Left cardiac atrium (tissue), 4 donors: ENCODE results near the gene ZFP36L1. TPM values are rescaled to one million over a fixed set of nuclear protein-coding genes. Genes with fewer than 3 reads are reported as not detected.
A peak's percentile ranks its signal among the peaks of the same experiment; 100 is the strongest.

ENCODE experiments used
- ATAC-seq, 2 donors: fragments of 200-7000 bp; cut with Tn5 transposase; one replicate each; pipeline ENCODE4 v1.9.1; 2020; ENCODE audit warnings: mild to moderate bottlenecking in 2 of 2, moderate library complexity in 2 of 2
- DNase-seq: peaks from one replicate; pipeline ENCODE4 v3.0.0-alpha.2; 2020
- intact Hi-C, 2 donors: fragments of 100-400 bp; cut with DNase I; formaldehyde crosslinking; loops; one replicate each; pipeline versions ENCODE4 v1.14.1 to v1.15.1; 2022 to 2023
- total RNA-seq, 2 donors: library from RNA; stranded (reverse); fragmentation: NEBNext Ultra II Directional; extraction: Animal tissue kit (Norgen Biotek cat#: 25700); gene quantifications; one replicate each; pipeline ENCODE4 v1.2.1, GENCODE V29; 2021
- donor health status: DM: no; HTN: yes; CAD: no.
- donor health status: DM: no; HTN: yes; CAD: no; lungs with severe emphysema.
- donor health status: DM: yes; HTN: yes; CAD: no.
- donor health status: Dilated cardiomyopathy.

ZFP36L1 gene
- total RNA-seq, 2 donors from 2014 or later: 89.6 to 105 TPM

GRCh38 chr14:68788996-68789820 lies 3.7 kb downstream of the ZFP36L1 start:
- ATAC-seq (peak; percentile 4 to 33), DNase-seq (peak; percentile 90)
- intact Hi-C loops: loop anchor here in 1 of 2 donors (2.0 kb wide), 2 partner anchors 28 to 540 kb away; no protein-coding TSS in a partner anchor

GRCh38 chr14:68788275-68788995 lies 4.4 kb downstream of the ZFP36L1 start:
- intact Hi-C loops: loop anchor here in 1 of 2 donors (2.0 kb wide), 2 partner anchors 28 to 540 kb away; no protein-coding TSS in a partner anchor
- ATAC-seq (no peak), DNase-seq (no peak)

- intact Hi-C loops: no loop called here
- no peak for DNase-seq
- peak in 1 of 2 donors; percentile 0 for ATAC-seq
These were observed 5.5 kb downstream of the ZFP36L1 start for GRCh38 chr14:68787092-68787992.

GRCh38 chr14:68786491-68787091 lies 6.3 kb downstream of the ZFP36L1 start:
- ATAC-seq (peak in 1 of 2 donors; percentile 4), DNase-seq (no peak)
- intact Hi-C loops: no loop called here

DNA sequence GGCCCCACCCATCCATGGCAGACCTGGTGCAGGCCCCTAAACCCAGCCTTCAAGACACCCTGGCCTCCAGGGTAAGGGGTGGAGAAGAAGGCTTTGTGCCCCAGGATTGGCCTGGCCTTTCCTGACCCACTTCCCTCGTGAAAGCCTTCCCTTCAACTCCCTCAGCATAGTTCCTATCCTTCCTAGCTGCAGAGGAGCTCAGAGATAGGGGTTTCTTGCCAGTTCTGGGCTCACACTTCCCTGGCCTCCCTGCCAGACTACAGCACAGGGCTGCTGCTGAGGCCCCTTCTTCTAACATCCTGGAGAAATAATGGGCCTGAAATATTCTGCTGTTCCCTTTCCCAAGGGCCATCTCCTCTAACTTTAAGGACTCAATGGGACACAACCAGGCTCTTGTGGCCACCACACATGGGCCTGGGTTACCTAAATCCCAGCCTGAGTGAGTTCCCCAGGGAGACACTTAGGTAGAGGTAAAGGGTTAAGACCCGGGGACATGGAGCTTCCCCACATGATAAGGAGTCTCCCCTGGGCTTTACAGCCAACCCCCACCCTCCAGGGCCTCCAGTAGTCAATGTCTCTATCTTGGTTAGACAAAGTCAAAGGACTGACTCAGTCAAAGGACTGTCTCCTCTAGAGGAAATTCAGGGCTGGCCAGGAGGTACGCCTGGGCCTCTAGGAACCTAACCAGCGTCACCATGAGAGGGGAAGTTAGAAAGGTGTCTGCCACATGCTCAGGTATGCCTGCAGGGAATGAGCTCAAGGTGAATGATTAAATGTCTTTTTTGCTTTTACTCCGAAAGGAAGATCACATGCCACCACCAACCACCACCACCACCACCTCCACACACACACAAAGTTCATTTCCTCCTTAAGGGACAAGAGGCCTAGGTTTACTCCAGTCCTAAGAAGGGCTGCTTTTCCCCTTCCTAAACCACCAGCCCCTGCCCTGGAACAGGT lies 7.1 kb downstream of the ZFP36L1 start:
- ATAC-seq (peak in 1 of 2 donors; percentile 14), DNase-seq (no peak)
- intact Hi-C loops: no loop called here

- ATAC-seq: no peak
- DNase-seq: no peak
These were observed 7.8 kb downstream of the ZFP36L1 start for GRCh38 chr14:68784978-68785533.

DNA sequence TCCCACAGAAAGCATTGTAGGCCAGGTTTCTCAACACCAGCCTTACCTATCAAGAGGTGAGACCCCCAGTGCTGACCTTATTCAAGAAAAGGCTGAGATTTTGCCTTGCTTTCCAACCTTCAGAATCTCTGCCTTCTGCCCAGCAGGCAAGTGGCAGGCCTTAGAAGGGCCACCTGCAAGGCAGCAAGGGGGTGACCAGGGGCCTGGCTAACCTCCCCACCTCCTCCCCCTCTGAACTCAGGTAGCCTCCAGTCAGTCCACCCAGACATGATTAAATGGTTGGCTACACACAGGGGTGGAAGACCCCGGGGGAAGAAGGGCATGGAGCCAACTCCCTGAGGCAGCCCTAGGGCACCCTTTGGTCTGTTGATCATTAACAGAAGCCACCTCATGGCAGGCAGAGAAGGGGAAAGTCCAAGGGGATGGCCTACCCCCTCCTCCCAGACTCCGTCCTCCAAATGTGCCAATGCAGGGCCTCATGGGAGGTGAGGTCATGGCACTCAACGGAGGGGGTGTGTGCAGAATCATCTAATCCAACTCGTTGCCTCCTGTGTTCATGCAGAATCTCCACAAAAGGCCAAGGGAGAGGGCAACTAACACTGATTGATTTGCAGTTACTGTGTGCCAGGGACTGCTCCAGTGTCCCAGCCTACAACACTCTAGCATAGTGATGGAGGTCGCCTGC lies 8.5 kb downstream of the ZFP36L1 start:
- intact Hi-C loops: loop anchor here in 1 of 2 donors (5.0 kb wide), 1 partner anchor 52 kb away; no protein-coding TSS in a partner anchor
- ATAC-seq (no peak), DNase-seq (no peak)

More at GRCh38 chr14:68784978-68785533, 7.8 kb downstream of the ZFP36L1 start:
- intact Hi-C loops: loop anchor here in 1 of 2 donors (5.0 kb wide), 1 partner anchor 53 kb away; no protein-coding TSS in a partner anchor

DNA sequence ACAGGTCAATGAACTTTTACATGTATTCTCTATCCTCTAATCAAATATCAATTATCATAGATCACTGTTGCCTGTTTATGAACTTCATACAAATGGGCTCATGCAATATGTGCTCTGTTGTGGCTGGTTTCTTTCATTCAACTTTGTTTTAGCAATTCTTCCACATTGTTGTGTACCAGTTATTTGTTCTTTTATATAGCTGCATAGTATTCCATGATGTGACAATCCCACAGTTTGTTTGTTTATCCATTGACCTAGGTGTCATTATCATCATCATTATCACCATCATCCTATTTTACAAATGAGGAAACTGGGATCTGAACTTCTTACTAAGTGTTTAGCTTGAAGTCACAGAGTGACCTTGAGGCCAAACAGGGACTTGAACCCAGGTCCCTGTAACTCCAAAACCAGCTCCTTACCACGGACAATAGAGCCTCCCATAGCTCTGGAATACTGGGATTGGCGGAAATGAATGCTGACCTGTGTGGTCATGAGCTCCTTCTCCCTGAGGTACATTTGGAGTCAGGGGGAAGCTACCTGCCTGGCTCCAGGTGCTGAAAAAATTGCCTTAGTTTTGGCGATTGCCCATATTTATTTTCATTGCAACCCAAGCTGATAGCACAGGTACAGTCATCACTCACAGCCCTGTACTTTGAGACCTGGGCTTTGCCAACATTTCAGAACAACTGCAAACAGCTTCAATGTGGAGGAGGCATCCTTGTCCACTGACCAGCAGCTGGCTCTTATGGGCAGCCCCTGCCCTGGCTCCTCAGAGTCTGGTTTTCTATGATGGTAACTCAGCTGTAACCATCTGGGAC lies 9.2 kb downstream of the ZFP36L1 start:
- ATAC-seq: no peak
- no peak for DNase-seq
- intact Hi-C loops: loop anchor here in 1 of 2 donors (5.0 kb wide), 1 partner anchor 51 kb away; no protein-coding TSS in a partner anchor

DNA sequence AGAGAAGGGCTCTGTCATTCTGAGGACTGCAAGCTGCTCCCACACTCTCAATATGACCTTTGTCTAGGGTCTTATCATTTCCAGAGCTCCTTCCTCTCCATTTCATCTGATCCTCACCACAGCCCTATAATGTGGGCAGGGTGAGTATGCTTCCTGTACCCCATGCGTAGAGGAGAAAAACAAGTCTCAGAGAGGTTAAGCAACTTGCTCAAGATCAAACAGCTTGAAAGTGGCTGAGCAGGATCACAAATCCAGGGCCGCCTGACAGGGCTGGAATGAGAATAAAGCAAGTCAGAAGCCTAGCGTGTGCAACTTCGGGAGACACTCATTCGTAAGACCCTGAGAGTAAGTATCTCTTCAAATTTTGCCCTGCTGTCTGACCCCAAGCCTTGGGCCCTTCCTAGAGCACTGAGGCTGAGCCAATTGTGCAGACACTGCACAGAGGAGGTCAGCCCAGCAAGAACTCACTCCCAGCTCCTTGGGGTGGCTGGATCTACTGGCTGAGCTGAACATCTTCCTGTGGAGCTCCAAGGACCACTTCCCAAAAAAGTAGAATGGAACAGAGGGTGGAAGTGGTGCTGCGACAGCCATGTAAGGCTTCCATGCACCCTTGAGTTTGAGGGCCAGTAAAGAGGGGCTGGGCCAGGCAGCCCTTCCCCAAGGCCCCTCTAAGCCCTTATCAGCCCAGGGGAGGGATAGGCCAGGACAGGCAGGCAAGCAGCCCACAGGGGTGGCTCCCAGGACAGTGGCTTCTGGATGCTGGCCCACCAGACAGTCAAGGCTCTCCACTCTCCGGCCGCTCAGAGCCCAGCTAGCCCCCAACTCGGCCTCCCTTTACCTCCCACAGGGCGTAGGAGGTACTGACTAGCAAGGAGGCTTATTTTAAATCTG lies 10.5 kb downstream of the ZFP36L1 start:
- ATAC-seq (no peak), DNase-seq (no peak)
- intact Hi-C loops: loop anchor here in 1 of 2 donors (5.0 kb wide), 1 partner anchor 50 kb away; no protein-coding TSS in a partner anchor

DNA sequence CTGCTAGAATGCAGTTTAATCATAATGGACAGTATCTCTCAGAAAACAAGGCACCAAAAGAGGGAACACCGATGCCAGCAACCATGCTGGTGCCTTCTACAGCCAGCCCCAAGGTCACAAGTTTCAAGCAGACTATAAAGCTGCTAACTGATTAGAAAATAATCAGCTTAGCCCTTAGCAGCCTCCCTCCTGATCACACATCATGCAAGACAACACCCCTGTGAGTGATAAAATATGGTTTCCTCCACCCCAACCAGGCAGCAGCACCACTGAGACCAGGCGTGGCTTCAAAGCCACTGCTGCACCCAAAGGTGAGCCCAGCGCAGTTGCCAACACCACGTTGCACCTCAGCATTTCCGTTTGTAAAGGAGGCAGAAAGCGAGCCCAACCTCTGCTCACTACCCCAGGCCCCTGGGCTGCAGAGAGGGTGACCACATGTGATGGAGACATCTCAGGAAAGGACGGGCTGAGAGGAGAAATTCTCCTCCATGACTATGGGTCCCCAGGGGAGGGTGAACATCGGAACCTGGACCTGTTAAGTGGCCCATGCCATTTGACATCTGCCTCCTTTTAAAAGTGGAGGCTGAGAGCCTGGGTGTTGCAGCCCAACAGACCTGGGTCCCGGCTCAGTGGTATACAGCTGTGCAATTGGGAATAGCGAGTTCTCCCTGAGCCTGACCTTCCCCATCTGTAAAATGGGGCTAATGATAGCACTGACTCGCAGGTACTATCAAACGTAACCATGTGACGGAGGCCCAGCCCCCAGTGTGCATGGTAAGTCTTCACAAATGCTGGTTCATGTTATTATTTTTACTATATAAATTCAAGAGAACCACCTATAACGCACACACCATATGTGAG lies 11.5 kb downstream of the ZFP36L1 start:
- ATAC-seq: peak; percentile 18 to 41
- no peak for DNase-seq
- intact Hi-C loops: loop anchor here in 1 of 2 donors (5.0 kb wide), 1 partner anchor 49 kb away; no protein-coding TSS in a partner anchor

DNA sequence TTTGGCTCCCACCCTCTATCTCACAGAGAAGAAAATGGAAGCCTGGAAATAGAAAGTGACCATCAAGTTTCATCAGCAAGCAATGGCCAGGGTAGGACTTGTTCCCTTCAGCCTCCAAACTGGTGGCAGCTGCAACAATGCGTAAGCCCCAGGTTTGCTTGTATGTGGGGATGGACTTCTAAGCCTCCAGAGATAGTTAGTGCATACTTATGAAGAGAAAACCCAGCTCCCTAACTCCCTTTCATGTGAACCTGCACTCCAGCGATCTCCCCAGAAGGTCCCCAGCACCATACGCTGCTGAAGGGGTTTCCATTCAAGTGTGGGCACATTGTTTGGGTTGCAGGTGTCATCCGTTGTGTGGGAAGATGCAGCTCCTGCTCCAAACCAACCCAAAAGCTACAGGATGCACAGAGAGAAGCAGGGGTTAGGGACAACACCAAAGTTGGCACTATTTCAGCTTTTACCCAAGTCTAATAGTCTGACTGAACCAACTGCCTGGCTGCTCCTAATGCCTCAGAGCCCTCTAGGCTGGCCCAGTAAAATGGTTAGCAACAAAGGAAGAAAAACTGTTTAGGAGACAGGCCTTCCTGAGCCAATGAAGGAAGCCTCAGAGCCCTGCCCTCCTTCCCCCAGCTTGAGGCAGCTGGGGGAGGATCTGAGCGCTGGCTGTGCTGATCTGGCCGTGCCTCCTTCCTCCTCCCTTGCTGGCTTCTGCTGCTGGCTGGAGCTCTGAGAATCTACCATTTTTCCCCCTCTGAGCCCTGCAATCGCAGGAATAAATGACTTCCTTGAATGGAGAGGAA lies 12.3 kb downstream of the ZFP36L1 start:
- DNase-seq: peak; percentile 79
- intact Hi-C loops: loop anchor here in 1 of 2 donors (5.0 kb wide), 1 partner anchor 48 kb away; no protein-coding TSS in a partner anchor
- ATAC-seq: peak; percentile 78 to 83

GRCh38 chr14:68779761-68780323 lies 13.0 kb downstream of the ZFP36L1 start:
- intact Hi-C loops: loop anchor here in 1 of 2 donors (5.0 kb wide), 1 partner anchor 48 kb away; no protein-coding TSS in a partner anchor
- DNase-seq: no peak
- ATAC-seq: peak; percentile 20 to 28
